CD14-positive monocyte (primary cell): ENCODE data around the gene FOLR1. TPM values are rescaled to one million over a fixed set of nuclear protein-coding genes. Genes with fewer than 3 reads are reported as not detected.
"Not testable (repeated sequence)": the region's sequence is repeated elsewhere in the genome, so short reads cannot be mapped to it uniquely, and the experiment has no call there.

Source experiments
- DNase-seq, 3 donors: peaks; one replicate each; pipeline ENCODE4 v3.0.0-alpha.2; 2011 to 2022
- H2AFZ ChIP-seq: 2 replicates; pipeline ENCODE4 v1.6.0; 2012; ENCODE audit warnings: mild to moderate bottlenecking, low read depth, low read length, inconsistent platforms; ENCODE audit not compliant: insufficient read depth, poor library complexity, severe bottlenecking
- H3K27ac ChIP-seq, 2 donors: 1 replicate in 1 of 2; 2 replicates in 1 of 2; pipeline ENCODE4 v1.5.1; 2012 to 2013; ENCODE audit warnings: low read length in 2 of 2, control low read depth in 1 of 2, inconsistent platforms in 1 of 2, low read depth in 1 of 2, mild to moderate bottlenecking in 1 of 2
- H3K27me3 ChIP-seq, 2 donors: one replicate each; pipeline versions ENCODE4 v1.6.0 to v1.6.1; 2011 to 2013; ENCODE audit warnings: low read length in 2 of 2; ENCODE audit not compliant: control insufficient read depth in 2 of 2, insufficient read depth in 2 of 2
- H3K36me3 ChIP-seq, 2 donors: replicated peaks in 1 of 2; 1 replicate in 1 of 2; 2 replicates in 1 of 2; pipeline versions ENCODE4 v1.5.1 to v1.6.1; 2012 to 2013; ENCODE audit warnings: low read length in 2 of 2, control low read depth in 1 of 2, inconsistent platforms in 1 of 2, mild to moderate bottlenecking in 1 of 2; ENCODE audit not compliant: insufficient read depth in 2 of 2, control insufficient read depth in 1 of 2
- H3K4me1 ChIP-seq, 2 donors: 1 replicate in 1 of 2; 2 replicates in 1 of 2; pipeline versions ENCODE4 v1.5.1 to v1.6.1; 2012 to 2013; ENCODE audit warnings: low read length in 2 of 2, control low read depth in 1 of 2, inconsistent platforms in 1 of 2, mild to moderate bottlenecking in 1 of 2, moderate library complexity in 1 of 2; ENCODE audit not compliant: insufficient read depth in 2 of 2, control insufficient read depth in 1 of 2
- H3K4me2 ChIP-seq: replicated peaks from 2 replicates; pipeline ENCODE3; 2012; ENCODE audit warnings: low read length, moderate library complexity, mild to moderate bottlenecking; ENCODE audit not compliant: poor library complexity, severe bottlenecking; ENCODE audit errors: extremely low read depth
- H3K4me3 ChIP-seq, 3 experiments: fragments of 200-600 bp in 1 of 3; sonication (generic) in 1 of 3; replicated peaks in 1 of 3; 1 replicate in 2 of 3; 2 replicates in 1 of 3; pipeline ENCODE4 v1.5.1; 2011 to 2013; ENCODE audit warnings: low read length in 3 of 3, mild to moderate bottlenecking in 3 of 3, control low read depth in 2 of 3, low read depth in 2 of 3, inconsistent platforms in 1 of 3, moderate library complexity in 1 of 3
- H3K79me2 ChIP-seq: 2 replicates; pipeline ENCODE4 v1.6.0; 2012; ENCODE audit warnings: mild to moderate bottlenecking, control low read depth, inconsistent platforms, low read length, moderate library complexity; ENCODE audit not compliant: insufficient read depth
- H3K9ac ChIP-seq: 2 replicates; pipeline ENCODE4 v1.6.0; 2017; ENCODE audit warnings: low read length, mild to moderate bottlenecking; ENCODE audit not compliant: insufficient read depth, poor library complexity, severe bottlenecking
- H3K9me3 ChIP-seq, 2 donors: replicated peaks in 1 of 2; 1 replicate in 1 of 2; 2 replicates in 1 of 2; pipeline versions ENCODE4 v1.5.1 to v1.6.1; 2012 to 2013; ENCODE audit warnings: low read length in 2 of 2, control low read depth in 1 of 2; ENCODE audit not compliant: control insufficient read depth in 1 of 2, insufficient read depth in 1 of 2
- H4K20me1 ChIP-seq: 2 replicates; pipeline ENCODE4 v1.6.0; 2012; ENCODE audit warnings: mild to moderate bottlenecking, low read length, control low read depth, moderate library complexity; ENCODE audit not compliant: insufficient read depth
- H3K27ac Mint-ChIP-seq, 7 donors: one replicate each; pipeline ENCODE4 v1.8.0; 2020; ENCODE audit warnings: mild to moderate bottlenecking in 7 of 7, mixed read lengths in 7 of 7, moderate library complexity in 6 of 7, inconsistent platforms in 2 of 7
- H3K27me3 Mint-ChIP-seq, 3 donors: one replicate each; pipeline ENCODE4 v1.8.0; 2021 to 2022; ENCODE audit warnings: low read depth in 3 of 3, mild to moderate bottlenecking in 3 of 3, mixed read lengths in 3 of 3, moderate library complexity in 3 of 3, inconsistent platforms in 1 of 3
- H3K36me3 Mint-ChIP-seq, 2 donors: one replicate each; pipeline ENCODE4 v1.8.0; 2020; ENCODE audit warnings: mixed read lengths in 2 of 2, inconsistent platforms in 1 of 2, mild to moderate bottlenecking in 1 of 2
- H3K4me1 Mint-ChIP-seq: one replicate; pipeline ENCODE4 v1.8.0; 2020; ENCODE audit warnings: mild to moderate bottlenecking, mixed read lengths
- H3K4me3 Mint-ChIP-seq, 2 donors: one replicate each; pipeline ENCODE4 v1.8.0; 2020; ENCODE audit warnings: mild to moderate bottlenecking in 2 of 2, mixed read lengths in 2 of 2, moderate library complexity in 1 of 2
- H3K9me3 Mint-ChIP-seq, 7 donors: one replicate each; pipeline ENCODE4 v1.8.0; 2020 to 2022; ENCODE audit warnings: mixed read lengths in 7 of 7, mild to moderate bottlenecking in 6 of 7, moderate library complexity in 6 of 7, inconsistent platforms in 2 of 7
- CTCF ChIP-seq: fragments of 200-600 bp; IDR thresholded peaks from one replicate; pipeline ENCODE4 v1.8.0; 2022; ENCODE audit warnings: antibody characterized with exemption, mild to moderate bottlenecking
- WGBS: methylation state at CpG from one replicate; pipeline ENCODE4 v1.1.5; 2013; ENCODE audit warnings: missing lambda C conversion rate; ENCODE audit not compliant: insufficient coverage; 5-methylcytosine and 5-hydroxymethylcytosine counted together
- intact Hi-C, 2 donors: fragments of 100-400 bp; cut with micrococcal nuclease; formaldehyde crosslinking; loops; one replicate each; pipeline versions ENCODE4 v1.15.0 to v1.15.1; 2023
- polyA plus RNA-seq, 3 donors: library from polyadenylated mRNA; depleted of rRNA in 1 of 3; unstranded in 2 of 3; stranded (reverse) in 1 of 3; fragments of 300-500 nt in 2 of 3; fragments of >200 nt in 1 of 3; fragmentation: Illumina TruSeq in 2 of 3; gene quantifications; 1 replicate in 2 of 3; 2 replicates in 1 of 3; pipeline ENCODE4 v1.2.3, GENCODE V29; 2012 to 2021

FOLR1 gene
- polyA plus RNA-seq, 3 donors, result not detected

GRCh38 chr11:72195518-72196270 is 3.8 kb downstream of the FOLR1 start:
- H3K36me3 Mint-ChIP-seq, result no peaks in the 10 kb centered on the region
- 100% methylated on average over 7 of the region's 12 CpGs for WGBS
- Histone ChIP-seq H2AFZ (no peak overlapping the region), H3K36me3 (no peaks in the 10 kb centered on the region), H3K4me1 (peaks cover 8 to 12% of the 10 kb centered on the region in 2 donors), H3K27ac (no peak overlapping the region), H4K20me1 (no peaks in the 10 kb centered on the region), H3K9ac (no peak overlapping the region), H3K27me3 (no peaks in the 10 kb centered on the region), H3K4me2 (no peak overlapping the region), H3K4me3 (no peak overlapping the region), H3K9me3 (no peaks in the 10 kb centered on the region), H3K79me2 (no peaks in the 10 kb centered on the region)
- H3K27me3 Mint-ChIP-seq, result peaks cover 0 to 6% (median 0%) of the 10 kb centered on the region in 3 donors
- TF ChIP-seq CTCF, result no peak
- H3K27ac Mint-ChIP-seq, result peak overlapping the region in 1 of 7 donors; percentile 52
- H3K9me3 Mint-ChIP-seq, result peaks cover 0 to 2% (median 0%) of the 10 kb centered on the region in 7 donors
- DNase-seq, result no peak
- intact Hi-C loops, result no loop called here
- H3K4me3 Mint-ChIP-seq, result peak overlapping the region in 1 of 2 donors; percentile 16
- H3K4me1 Mint-ChIP-seq, result peaks cover 8% of the 10 kb centered on the region

- H4K20me1 ChIP-seq, H3K4me2 ChIP-seq, H3K27me3 ChIP-seq, H3K27ac ChIP-seq, H2AFZ ChIP-seq, H3K27me3 Mint-ChIP-seq, H3K4me3 Mint-ChIP-seq, H3K79me2 ChIP-seq, H3K9ac ChIP-seq, H3K27ac Mint-ChIP-seq, H3K36me3 Mint-ChIP-seq, H3K36me3 ChIP-seq, H3K9me3 ChIP-seq, DNase-seq, intact Hi-C loops, H3K4me3 ChIP-seq, H3K9me3 Mint-ChIP-seq: not testable (repeated sequence)
- WGBS, result 96% methylated on average over 19 of the region's 43 CpGs
- peaks cover 35% of the 10 kb centered on the region for H3K4me1 Mint-ChIP-seq
- peaks cover 31 to 33% of the 10 kb centered on the region in 2 donors for H3K4me1 ChIP-seq
Measured at GRCh38 chr11:72201445-72201844, 9.5 kb downstream of the FOLR1 start.
